Coronary artery (tissue), 2 donors: ENCODE data around the gene FOCAD.

Source experiments
- DNase-seq: peaks from one replicate; pipeline ENCODE4 v3.0.0-alpha.2; 2017; ENCODE audit warnings: low spot score
- H3K27ac ChIP-seq, 2 donors: fragments of 200-600 bp; sonication (generic); one replicate each; pipeline ENCODE4 v1.5.1; 2016 to 2019
- H3K4me3 ChIP-seq: fragments of 200-600 bp; sonication (generic); 2 replicates; pipeline ENCODE4 v1.5.1; 2016; ENCODE audit warnings: mild to moderate bottlenecking, moderate library complexity
- TF ChIP-seq, protein P1 (sequence below): fragments of 200-600 bp; sonication (generic); IDR thresholded peaks from one replicate; pipeline ENCODE4 v1.5.1; 2019; ENCODE audit warnings: antibody characterized with exemption

The FOCAD gene

DNA sequence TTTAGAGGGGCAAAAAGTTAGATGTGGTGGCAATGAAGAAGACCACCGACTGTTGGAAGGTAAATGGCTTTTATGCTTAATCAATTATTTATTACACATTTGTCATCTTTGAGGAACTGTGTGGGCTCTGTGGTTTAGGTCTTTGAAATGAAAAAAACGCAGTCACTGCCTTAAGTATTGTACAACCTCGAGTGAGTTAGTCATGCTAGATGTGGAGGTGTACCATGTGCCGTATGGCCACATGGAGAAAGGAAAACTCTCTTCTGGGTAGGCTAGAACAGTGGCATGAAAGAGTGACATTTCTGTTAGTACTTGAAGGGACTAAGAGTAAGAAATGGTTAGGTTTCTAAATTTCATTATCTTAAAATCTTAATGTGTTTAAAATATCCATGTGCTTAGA lies 181.3 kb downstream of the FOCAD start:
- TF ChIP-seq, protein P1, sequence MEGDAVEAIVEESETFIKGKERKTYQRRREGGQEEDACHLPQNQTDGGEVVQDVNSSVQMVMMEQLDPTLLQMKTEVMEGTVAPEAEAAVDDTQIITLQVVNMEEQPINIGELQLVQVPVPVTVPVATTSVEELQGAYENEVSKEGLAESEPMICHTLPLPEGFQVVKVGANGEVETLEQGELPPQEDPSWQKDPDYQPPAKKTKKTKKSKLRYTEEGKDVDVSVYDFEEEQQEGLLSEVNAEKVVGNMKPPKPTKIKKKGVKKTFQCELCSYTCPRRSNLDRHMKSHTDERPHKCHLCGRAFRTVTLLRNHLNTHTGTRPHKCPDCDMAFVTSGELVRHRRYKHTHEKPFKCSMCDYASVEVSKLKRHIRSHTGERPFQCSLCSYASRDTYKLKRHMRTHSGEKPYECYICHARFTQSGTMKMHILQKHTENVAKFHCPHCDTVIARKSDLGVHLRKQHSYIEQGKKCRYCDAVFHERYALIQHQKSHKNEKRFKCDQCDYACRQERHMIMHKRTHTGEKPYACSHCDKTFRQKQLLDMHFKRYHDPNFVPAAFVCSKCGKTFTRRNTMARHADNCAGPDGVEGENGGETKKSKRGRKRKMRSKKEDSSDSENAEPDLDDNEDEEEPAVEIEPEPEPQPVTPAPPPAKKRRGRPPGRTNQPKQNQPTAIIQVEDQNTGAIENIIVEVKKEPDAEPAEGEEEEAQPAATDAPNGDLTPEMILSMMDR, result no peak
- Histone ChIP-seq H3K27ac (no peak overlapping the region), H3K4me3 (no peak overlapping the region)
- no peak for DNase-seq

DNA sequence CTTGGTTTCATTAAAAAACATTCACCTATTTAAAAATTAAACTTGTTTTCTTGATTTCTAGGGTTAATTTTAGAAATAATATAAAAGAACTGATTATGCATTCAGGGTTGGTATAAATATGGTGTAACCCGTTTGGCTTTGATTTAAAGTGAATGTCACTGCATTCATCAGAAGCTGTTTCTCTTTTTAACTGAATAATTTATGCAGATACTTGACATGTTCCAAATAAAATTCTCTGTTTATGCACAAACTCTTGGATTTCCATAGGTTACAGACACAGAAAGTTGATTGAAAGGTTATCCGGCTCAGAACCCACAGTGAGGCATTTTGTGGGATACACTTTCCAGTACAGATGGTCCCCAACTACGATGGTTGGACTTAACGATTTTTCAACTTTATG lies 186.1 kb downstream of the FOCAD start:
- no peak overlapping the region for H3K27ac ChIP-seq
- TF ChIP-seq, protein P1, result no peak
- H3K4me3 ChIP-seq, result no peak overlapping the region
- no peak for DNase-seq

GRCh38 chr9:20872340-20872977 lies 188.4 kb downstream of the FOCAD start:
- no peak overlapping the region for H3K4me3 ChIP-seq
- no peak overlapping the region for H3K27ac ChIP-seq
- DNase-seq, result no peak
- TF ChIP-seq, protein P1, result no peak

DNA sequence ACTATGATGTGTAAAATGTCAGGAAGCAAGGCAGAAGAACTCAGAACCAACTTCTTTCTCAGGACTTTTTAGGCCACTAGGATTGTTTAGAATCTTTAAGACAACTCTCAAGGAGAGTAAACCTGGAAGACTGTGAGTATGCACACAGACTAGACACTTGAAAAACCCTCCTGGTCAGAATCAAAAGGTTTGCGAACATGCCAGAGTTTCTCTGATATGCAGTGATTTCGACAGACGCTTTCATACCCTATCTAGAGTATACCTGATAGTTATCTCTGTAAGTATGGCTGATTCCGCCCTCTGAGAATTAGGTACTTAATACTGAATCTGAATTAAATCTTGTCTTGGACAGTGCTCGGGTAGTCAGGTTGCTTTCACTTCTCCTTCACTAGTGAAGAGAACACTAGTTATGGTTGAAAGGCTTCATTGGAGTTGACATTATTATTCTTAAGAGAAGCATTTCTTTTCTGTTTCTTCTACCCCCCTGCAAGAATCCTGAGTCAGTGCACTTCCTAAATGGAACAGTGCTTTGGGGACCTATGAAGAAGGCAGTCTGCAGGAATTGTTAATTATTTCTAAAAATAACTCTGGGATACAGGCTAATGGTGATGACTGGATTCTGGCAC lies 189.3 kb downstream of the FOCAD start:
- Histone ChIP-seq H3K27ac (no peak overlapping the region), H3K4me3 (no peak overlapping the region)
- DNase-seq, result no peak
- TF ChIP-seq, protein P1, result no peak

- TF ChIP-seq, protein P1, result no peak
- H3K4me3 ChIP-seq, result no peak overlapping the region
- no peak overlapping the region for H3K27ac ChIP-seq
- no peak for DNase-seq
These were observed 196.2 kb downstream of the FOCAD start for GRCh38 chr9:20880271-20880670.

DNA sequence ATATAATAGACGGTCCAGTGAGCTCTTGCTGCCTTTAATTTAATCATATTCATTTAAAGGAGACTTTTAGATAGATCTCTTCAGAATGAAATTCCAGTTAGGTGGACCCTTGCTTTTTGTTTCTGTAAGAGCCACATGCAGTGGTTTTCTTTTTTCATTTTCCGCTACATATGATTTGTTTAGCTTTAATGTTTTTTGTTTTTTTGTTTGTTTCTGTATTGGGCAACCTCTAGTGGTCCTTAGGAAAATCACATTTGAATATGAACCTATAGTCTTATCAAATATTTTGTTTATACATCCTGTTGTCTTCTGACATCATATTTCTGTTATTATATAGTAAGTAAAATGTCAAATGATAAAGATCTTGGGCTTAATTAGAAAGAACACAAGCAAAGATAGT lies 196.6 kb downstream of the FOCAD start:
- TF ChIP-seq, protein P1, result no peak
- H3K27ac ChIP-seq, result no peak overlapping the region
- no peak for DNase-seq
- H3K4me3 ChIP-seq, result no peak overlapping the region

- no peak overlapping the region for H3K4me3 ChIP-seq
- TF ChIP-seq, protein P1, result peak; percentile 48
- H3K27ac ChIP-seq, result no peak overlapping the region
- DNase-seq, result no peak
These were observed 201.0 kb downstream of the FOCAD start for GRCh38 chr9:20884985-20885593.
